Measurements from ENCODE around the gene MAGED2.

GRCh38 chrX:54776987-54777672 lies 30.4 kb upstream of the MAGED2 start:
- TF ChIP-seq BCL3 (IDR thresholded peaks at IDR 0.05; ENCODE audit: borderline replicate concordance, insufficient read depth, low read depth, low read length, poor library complexity, severe bottlenecking) (no peak), CTCF (IDR thresholded peaks at IDR 0.05 in 2 of 3, conservative IDR thresholded peaks at IDR 0.05 in 1 of 3; ENCODE audit: control insufficient read depth in 2 of 3, extremely low read depth in 1 of 3, insufficient read depth in 1 of 3, low read depth in 3 of 3, low read length in 3 of 3) (no peak), ELK1 (IDR thresholded peaks at IDR 0.05; ENCODE audit: low read depth, low read length) (no peak), FOXM1 (IDR thresholded peaks at IDR 0.05; ENCODE audit: low read depth, low read length) (no peak), HCFC1 (IDR thresholded peaks at IDR 0.05; ENCODE audit: low read length) (no peak), ETV6 (conservative IDR thresholded peaks at IDR 0.05 in 1 of 2, IDR thresholded peaks at IDR 0.05 in 1 of 2; ENCODE audit: borderline replicate concordance in 1 of 2, low read depth in 1 of 2) (no peak)

Measured in GM12878 (cell line).